HG02623 (cell line): ENCODE data around the gene ASCL4.

Experiments
- ATAC-seq: cut with Tn5 transposase; IDR thresholded peaks from one replicate; pipeline ENCODE4 v1.9.1; 2021; ENCODE audit warnings: moderate library complexity; ENCODE audit not compliant: unreplicated experiment

ASCL4 gene

GRCh38 chr12:107778383-107779025, 4.0 kb downstream of the ASCL4 start:
- no peak for ATAC-seq

GRCh38 chr12:107779077-107779831, 4.8 kb downstream of the ASCL4 start:
- peak; percentile 55 for ATAC-seq

GRCh38 chr12:107780298-107780697, 5.8 kb downstream of the ASCL4 start:
- ATAC-seq = no peak

- ATAC-seq = no peak
Observed at GRCh38 chr12:107782067-107782466, 7.6 kb downstream of the ASCL4 start.

GRCh38 chr12:107783406-107784376, 9.2 kb downstream of the ASCL4 start:
- ATAC-seq = peak; percentile 64

- ATAC-seq = no peak
Observed at GRCh38 chr12:107788281-107788680, 13.8 kb downstream of the ASCL4 start.

GRCh38 chr12:107788690-107789458, 14.4 kb downstream of the ASCL4 start:
- ATAC-seq = no peak

GRCh38 chr12:107791465-107792089, 17.1 kb downstream of the ASCL4 start:
- no peak for ATAC-seq

GRCh38 chr12:107794451-107794850, 19.9 kb downstream of the ASCL4 start:
- ATAC-seq = no peak

- ATAC-seq = no peak
Observed at GRCh38 chr12:107798580-107798979, 24.1 kb downstream of the ASCL4 start.

- no peak for ATAC-seq
Observed at GRCh38 chr12:107801150-107801549, 26.6 kb downstream of the ASCL4 start.

GRCh38 chr12:107803092-107803491, 28.6 kb downstream of the ASCL4 start:
- ATAC-seq = no peak

GRCh38 chr12:107805488-107806180, 31.1 kb downstream of the ASCL4 start:
- ATAC-seq = no peak

- no peak for ATAC-seq
Observed at GRCh38 chr12:107807471-107808150, 33.1 kb downstream of the ASCL4 start.

GRCh38 chr12:107817250-107817649, 42.7 kb downstream of the ASCL4 start:
- ATAC-seq = no peak

GRCh38 chr12:107818984-107819383, 44.5 kb downstream of the ASCL4 start:
- no peak for ATAC-seq

- no peak for ATAC-seq
Observed at GRCh38 chr12:107822356-107822755, 47.9 kb downstream of the ASCL4 start.
